Inflammatory macrophage treated with lipopolysaccharide for 4 hours (primary cell): ENCODE data around the gene MBP.

Experiments used
- DNase-seq: peaks from one replicate; pipeline ENCODE4 v3.0.0-alpha.2; 2020

MBP gene

DNA sequence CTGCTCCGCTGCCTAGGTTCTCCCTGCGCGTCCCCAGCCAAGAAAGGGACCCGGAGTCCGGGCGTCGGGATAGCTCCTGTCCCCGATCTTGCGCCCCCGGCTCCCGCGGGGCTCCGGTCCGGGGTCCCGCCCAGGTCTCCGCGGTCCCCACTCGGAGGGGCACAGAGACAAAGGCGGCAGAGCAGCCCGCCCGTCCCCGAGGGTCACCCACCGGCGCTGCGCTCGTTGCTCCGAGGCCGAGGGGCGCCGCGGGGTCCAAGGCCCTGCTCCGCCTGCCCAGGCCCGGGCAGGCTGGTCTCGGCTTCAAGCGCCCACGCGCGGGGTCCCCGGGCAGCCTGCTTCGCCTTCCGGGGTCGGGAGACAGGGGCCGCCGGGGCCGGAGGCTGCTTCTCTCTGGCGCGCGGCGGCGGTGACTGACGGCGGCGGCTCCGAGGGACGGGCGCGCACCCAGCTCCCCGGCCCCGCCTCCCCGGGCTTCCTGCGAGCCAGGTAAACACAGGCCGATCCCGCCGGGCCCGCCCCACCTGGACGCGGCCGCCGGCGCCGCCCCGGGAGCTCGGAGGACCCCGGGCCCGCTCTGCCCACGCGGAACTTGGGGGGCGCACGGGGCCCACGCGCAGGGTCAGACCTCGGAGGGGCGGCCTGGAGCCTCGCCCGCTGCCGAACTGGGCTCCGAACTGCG lies at the start of gene MBP:
TSS of gene MBP (minus strand) at position 415 of the 682 bp plus-strand sequence. CDS start 27,522 bp downstream, outside the sequence.
- DNase-seq: peak; percentile 47

DNA sequence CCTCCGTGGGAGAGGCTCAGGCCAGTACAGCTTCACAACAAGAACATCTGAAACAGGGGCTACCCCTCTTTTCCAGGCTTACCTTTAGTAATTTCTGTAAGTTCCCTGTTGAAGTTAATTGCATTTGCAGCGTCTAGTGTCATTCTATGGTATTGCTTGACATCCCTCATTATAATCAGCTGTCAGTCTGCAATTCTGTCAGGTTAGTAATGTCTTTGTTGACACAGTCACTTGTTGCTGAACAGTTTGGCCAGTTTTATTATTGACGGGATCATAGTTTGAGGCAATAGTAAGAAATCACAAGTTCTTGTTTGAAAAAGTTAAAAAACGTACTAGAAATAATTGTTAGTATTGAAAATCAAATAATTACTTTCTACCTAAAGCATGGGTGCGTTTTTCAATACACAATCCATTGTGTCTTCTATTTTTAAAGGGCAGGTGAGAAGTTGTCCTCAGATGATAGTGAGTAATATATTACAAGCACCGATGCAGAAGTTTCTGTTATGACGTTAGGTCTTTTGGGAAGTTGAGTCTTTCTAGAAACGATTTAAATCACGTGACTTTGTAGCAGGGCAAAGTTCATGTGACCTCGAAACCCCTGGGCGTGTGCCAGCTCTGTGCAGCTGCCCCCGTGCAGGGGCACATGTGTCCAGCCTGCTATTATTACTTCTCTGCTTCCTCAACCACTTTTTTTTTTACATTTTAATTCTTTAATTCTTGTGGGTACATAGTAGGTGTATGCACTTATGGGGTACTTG lies 49.5 kb upstream of the MBP start:
- DNase-seq: peak; percentile 45

DNA sequence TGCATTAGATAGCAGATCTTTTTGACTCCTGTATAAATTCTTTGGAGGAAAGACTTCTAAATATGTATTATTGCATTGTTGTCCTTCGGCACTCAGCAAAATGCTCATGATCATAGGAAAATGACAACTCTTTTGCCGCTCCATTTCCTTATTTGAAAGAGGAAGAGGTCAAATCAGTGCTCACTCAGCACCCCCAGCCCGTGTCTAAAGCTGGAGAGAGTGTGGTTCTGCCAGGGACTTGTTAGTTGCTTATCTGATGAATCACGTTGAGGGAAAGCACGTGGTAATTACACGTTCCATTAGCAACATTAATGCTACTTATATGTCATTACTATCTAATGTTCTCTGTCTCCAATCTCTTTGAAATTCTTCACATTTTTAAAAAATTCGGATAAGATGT lies 46.0 kb upstream of the MBP start:
- DNase-seq: peak; percentile 88

DNA sequence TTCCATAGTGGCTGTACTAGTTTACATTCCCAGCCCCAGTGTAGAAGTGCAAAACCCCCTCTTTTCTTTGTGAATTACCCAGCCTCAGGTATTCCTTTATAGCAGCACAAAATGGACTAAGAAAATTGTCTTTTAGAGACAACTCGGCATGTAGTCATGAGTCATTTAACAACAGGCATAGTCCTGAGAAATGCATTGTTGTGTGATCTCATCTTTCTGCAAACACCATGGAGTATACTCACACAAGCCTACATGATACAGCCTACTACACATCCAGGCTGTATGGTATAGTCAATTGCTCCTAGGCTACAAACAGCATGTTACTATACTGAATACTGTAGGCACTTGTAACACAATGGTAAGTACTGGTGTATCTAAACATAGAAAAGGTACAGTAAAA lies 44.4 kb upstream of the MBP start:
- no peak for DNase-seq

GRCh38 chr18:77173275-77174030 lies 40.9 kb upstream of the MBP start:
- DNase-seq: no peak

DNA sequence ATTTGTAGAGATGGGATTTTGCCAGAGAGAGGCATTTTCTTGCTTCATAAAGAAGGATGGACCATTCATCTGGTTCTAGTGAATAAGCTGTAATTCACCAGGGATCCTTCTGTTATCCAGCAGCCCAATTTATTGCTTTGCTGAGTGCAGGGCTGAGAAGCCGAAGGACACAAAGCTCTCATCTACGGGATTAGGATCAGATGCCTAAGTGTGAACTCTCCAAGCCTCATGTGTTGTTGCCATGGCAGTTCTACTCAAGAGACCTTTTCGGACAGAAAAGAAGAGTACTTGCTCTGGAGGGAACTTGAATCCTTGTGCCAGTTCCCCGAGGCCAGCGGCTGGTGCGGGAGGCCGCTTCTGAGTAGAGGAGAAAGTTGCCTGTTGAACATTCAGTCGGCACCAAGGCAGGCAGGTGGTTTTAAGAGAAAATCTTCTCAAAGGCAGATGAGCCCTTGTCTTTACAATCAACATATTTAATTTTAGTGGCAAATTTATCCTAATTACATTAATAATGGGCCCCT lies 38.4 kb upstream of the MBP start:
- DNase-seq: no peak

- DNase-seq: no peak
Observed at GRCh38 chr18:77168811-77169311, 36.3 kb upstream of the MBP start.

DNA sequence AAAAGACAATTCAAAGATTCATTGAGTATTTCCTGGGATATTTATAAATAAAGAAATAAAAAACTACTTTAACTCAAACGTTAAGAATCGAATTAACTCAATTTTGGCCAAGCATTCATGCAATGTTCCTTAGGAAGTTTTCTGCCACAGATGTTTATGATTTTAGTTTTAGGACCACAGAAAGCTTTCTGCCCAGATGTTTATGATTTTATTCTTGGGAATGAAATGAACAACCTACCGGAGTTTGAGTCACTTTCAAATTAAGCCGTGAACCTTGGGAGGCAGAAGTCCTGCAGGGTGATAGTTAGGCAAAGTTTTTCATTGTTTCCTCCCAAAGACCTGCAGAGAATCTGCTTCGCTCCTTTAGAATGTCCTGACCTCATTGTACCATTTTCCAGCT lies 34.7 kb upstream of the MBP start:
- DNase-seq: no peak

- DNase-seq: no peak
Observed at GRCh38 chr18:77166523-77166922, 33.9 kb upstream of the MBP start.

DNA sequence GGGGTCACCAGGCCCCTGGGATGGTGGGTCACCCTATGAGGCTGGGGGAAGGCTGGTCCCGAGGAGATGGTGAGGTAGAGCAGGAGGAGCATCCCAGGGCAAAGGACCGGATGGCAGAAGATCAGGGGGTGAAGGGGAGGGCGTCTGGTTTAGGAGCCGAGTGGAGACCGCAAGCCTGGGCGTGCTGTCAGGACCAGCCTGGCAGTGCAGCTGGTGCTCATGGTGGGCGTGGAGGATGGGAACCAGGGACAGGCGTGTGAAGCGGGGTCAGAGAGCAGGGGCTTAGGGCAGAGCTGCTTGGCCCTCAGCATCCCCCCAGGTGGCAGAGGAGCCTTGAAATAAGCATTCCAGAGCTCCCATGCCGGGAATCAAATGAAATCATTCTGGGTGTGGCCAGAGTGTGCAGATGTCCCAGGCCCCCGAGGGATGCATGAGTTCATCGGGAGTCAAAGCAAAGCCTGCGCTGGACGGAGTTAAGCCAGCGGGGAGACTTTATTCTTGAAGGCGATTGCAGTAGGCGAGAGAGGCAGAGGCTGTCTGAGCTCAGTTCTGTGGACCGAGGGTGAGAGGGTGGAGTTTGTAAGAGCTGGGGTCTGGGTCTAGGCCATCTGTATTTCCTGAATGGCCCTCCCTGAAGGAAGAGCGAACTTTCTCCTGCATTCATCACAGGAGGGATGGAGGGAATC lies 33.1 kb upstream of the MBP start:
- no peak for DNase-seq

GRCh38 chr18:77164763-77165485 lies 32.3 kb upstream of the MBP start:
- no peak for DNase-seq

GRCh38 chr18:77164026-77164425 lies 31.4 kb upstream of the MBP start:
- DNase-seq: no peak

DNA sequence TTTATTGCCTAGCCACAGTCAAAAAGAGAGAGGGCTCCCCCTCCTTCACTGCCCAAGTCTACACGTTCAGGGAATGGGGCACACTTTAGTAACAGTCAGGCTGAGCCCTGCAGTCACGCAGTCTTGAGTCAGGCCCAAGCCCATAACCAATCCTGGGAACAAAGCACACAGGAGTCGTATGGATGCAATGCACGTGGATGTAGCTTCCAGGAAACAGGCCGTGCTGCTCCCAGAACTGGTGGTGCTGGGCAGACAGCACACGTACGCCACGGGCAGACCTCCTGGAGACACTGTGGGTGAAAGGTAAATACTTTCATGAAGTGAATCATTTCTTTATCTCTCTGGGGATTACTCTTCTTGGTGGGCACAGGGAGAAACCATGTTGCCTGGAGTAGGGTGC lies 30.0 kb upstream of the MBP start:
- no peak for DNase-seq

GRCh38 chr18:77161961-77162360 lies 29.4 kb upstream of the MBP start:
- no peak for DNase-seq

DNA sequence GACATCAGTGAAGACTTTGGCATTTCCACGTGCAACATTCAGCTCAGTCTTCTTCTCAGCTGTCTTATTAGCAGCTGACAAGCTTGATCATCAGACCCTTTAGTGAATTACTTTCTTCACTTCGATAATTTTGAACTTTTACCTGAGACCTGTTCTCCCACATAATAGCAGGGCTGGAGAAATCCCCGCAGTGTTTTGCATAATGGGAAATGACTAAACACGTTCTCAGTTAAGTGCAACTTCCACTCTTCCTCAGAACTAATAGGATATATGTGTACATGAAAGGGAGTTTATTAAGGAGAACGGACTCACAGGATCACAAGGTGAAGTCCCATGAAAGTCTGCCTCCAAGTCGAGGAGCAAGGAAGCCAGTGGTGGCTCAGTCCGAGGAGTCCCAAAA lies 28.8 kb upstream of the MBP start:
- DNase-seq: peak; percentile 50

- peak; percentile 86 for DNase-seq
Observed at GRCh38 chr18:77160515-77160914, 27.9 kb upstream of the MBP start.

- DNase-seq: no peak
Observed at GRCh38 chr18:77157312-77157711, 24.7 kb upstream of the MBP start.

- DNase-seq: no peak
Observed at GRCh38 chr18:77155031-77155430, 22.4 kb upstream of the MBP start.

DNA sequence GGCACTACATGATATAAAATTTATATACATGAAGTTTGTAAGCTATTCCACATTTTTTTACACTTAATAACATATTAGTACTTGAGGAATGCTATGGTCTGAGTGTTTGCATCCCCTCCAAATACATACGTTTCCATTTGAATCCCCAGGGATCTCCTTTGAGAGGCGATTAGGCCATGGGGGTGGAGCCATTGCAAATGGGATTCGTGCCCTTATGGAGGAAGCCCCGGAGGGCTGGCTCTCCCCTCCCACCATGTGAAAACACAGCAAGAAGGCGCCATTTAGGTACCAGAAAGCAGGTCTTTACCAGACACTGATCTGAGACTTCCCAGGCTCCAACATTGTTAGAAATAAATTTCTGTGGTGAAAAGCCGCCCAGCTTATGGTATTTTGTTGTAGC lies 20.8 kb upstream of the MBP start:
- DNase-seq: no peak

DNA sequence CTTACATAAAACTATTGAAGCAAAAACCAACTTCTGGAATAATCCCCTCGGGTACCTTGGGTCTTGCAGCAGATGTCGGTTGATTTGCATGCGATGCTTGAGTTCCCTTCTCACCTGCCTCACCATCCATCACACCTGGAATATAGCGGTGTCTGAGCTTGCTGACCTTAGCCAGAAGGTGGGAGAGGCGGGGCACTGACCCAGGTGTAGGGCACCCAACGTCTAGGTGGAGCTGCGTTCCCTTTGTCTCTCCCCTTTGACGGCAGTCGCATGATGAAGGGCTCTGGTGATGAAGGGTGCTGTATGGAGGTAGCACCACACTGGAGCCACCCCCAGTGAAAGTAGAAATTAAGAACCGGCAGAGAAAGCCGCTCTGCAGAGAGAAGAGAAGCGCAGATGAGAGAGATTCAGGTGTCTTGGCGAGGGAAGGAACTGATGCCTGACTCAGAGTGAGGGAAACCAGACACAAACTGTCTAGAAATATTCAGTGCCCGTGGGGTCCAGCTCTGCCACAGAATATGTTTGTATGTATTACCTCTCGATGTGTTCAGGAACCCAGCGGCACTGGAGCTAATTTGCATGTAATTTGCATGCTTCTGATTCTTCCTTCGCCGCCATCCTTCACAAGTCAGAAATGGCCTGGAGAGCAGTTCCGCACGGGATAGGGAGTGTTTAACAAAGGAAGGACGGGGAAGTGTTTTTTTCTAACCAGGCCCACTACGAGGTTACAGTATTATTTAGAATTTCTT lies 19.4 kb upstream of the MBP start:
- DNase-seq: no peak

DNA sequence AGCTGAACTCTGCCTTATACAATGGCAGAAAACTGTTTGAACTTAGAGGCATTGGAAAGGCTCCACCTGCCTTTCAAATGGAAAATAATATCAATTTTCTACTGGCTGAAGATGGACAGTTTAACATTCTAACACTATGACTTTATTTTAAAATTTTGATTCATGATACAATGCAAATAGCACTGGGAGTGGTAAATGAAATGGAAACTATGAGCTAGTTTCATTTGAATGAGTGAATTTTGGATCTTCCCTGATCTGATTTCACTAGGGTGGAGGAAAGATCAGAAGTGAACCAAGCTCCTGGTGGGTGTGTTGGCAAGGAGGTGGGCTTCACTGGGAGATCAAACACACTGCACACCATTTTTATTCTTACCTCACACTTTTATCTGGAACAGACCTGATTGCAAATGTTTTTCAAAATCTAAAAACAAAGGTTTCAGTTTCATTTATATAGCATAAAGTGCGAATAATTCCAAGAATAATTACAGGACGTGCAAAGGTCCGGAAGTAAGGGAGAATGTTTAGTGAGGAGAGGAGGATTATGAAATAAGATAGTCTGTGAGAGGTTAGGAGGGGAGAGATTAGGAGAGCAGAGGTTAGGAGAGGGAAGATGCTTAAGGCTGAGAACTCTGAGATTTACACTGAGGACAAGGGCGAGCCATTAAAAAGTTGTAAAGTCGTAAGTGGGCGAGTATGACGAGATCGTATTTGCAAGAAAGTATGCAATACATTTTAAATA lies 18.6 kb upstream of the MBP start:
- no peak for DNase-seq
